ENCODE data around the gene LIFR.

LIFR gene

GRCh38 chr5:38441453-38442246 lies 114.8 kb downstream of the LIFR start:
- peak; percentile 84 for DNase-seq (ENCODE audit: low spot score)

GRCh38 chr5:38438757-38439156 lies 117.7 kb downstream of the LIFR start:
- DNase-seq (ENCODE audit: low spot score): no peak

- no peak for DNase-seq (ENCODE audit: low spot score)
These were observed 121.3 kb downstream of the LIFR start for GRCh38 chr5:38434966-38435705.

- peak; percentile 64 for DNase-seq (ENCODE audit: low spot score)
These were observed 123.1 kb downstream of the LIFR start for GRCh38 chr5:38433160-38433861.

- no peak for DNase-seq (ENCODE audit: low spot score)
These were observed 125.1 kb downstream of the LIFR start for GRCh38 chr5:38431242-38431853.

- DNase-seq (ENCODE audit: low spot score): no peak
These were observed 129.2 kb downstream of the LIFR start for GRCh38 chr5:38426986-38427950.

- no peak for DNase-seq (ENCODE audit: low spot score)
These were observed 130.0 kb downstream of the LIFR start for GRCh38 chr5:38426490-38426889.

Data from SW480 (cell line).